ENCODE data around the gene LCN9. TPM values are rescaled to one million over a fixed set of nuclear protein-coding genes. Genes with fewer than 3 reads are reported as not detected.
"Not testable (repeated sequence)": the region's sequence is repeated elsewhere in the genome, so short reads cannot be mapped to it uniquely, and the experiment has no call there.

LCN9 gene
- polyA plus RNA-seq, 1 donor (not counting 4 experiments of a cell fraction or from before 2014, with no cell fraction given) = not detected

DNA sequence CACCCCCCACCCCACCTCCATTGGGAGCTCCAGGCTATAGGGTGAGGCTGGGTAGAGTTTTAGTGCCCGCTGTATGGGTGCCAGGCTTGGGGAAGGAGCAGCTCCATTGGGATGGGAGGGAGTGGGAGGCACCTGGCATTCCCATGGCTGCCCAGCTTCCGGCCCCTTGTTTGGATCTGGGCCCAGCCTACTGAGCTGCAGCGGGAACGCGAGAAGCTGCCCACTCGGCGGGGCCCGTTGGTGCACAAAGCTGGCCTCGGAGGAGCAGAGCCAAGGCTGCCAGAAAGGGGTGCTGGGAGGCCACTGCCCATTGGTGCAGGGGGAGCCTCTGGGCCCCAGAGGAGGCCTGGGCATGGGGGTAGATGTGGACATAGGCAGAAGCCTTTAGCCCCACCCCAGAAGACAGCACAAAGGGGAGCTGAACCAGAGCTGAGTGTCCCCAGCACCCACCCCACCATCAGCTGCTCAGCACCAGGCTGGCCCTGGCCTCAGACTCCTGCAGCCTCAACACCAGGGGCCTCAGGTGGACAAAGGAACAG is 4.4 kb downstream of the LCN9 start:
- no peak overlapping the region for H3K4me3 ChIP-seq (ENCODE audit: control insufficient read depth in 2 of 3, extremely low read depth in 1 of 3, insufficient read depth in 2 of 3, low read depth in 1 of 3, low read length in 3 of 3)
- H3K9me3 ChIP-seq (ENCODE audit: control insufficient read depth, low read depth, low read length) = no peaks in the 10 kb centered on the region
- DNase-seq (ENCODE audit: low read depth, low spot score) (no peak), FAIRE-seq (no peak)
- H3K9me1 ChIP-seq (ENCODE audit: control insufficient read depth, extremely low read depth, insufficient read depth, low read length) = no peaks in the 10 kb centered on the region
- H3K36me3 ChIP-seq (ENCODE audit: control insufficient read depth in 2 of 2, extremely low read depth in 1 of 2, insufficient read depth in 2 of 2, low read length in 2 of 2) = no peaks in the 10 kb centered on the region
- TF ChIP-seq EZH2 (IDR thresholded peaks at IDR 0.05; ENCODE audit: low read length) = no peak
- TF ChIP-seq, protein P1, sequence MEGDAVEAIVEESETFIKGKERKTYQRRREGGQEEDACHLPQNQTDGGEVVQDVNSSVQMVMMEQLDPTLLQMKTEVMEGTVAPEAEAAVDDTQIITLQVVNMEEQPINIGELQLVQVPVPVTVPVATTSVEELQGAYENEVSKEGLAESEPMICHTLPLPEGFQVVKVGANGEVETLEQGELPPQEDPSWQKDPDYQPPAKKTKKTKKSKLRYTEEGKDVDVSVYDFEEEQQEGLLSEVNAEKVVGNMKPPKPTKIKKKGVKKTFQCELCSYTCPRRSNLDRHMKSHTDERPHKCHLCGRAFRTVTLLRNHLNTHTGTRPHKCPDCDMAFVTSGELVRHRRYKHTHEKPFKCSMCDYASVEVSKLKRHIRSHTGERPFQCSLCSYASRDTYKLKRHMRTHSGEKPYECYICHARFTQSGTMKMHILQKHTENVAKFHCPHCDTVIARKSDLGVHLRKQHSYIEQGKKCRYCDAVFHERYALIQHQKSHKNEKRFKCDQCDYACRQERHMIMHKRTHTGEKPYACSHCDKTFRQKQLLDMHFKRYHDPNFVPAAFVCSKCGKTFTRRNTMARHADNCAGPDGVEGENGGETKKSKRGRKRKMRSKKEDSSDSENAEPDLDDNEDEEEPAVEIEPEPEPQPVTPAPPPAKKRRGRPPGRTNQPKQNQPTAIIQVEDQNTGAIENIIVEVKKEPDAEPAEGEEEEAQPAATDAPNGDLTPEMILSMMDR (optimal IDR thresholded peaks at IDR 0.05 in 1 of 3, IDR thresholded peaks at IDR 0.05 in 1 of 3, conservative IDR thresholded peaks at IDR 0.05 in 1 of 3; ENCODE audit: extremely low read depth in 1 of 3, insufficient read depth in 2 of 3, low read length in 3 of 3) = no peak
- no peak overlapping the region for H3K27ac ChIP-seq (ENCODE audit: control insufficient read depth, insufficient read depth, low read length)
- dilution Hi-C loops (cut with MboI; ENCODE audit: extremely low pct_ligation_motif_present, low sequenced_read_pairs) = no loop called here
- H4K20me1 ChIP-seq (ENCODE audit: control insufficient read depth, extremely low read depth, insufficient read depth, low read length) = no peaks in the 10 kb centered on the region
- H2AFZ ChIP-seq (ENCODE audit: control insufficient read depth, low read length) = no peak overlapping the region
- no peaks in the 10 kb centered on the region for H3K27me3 ChIP-seq (ENCODE audit: control insufficient read depth, extremely low read depth, insufficient read depth, low read length)
- H3K4me1 ChIP-seq (ENCODE audit: control insufficient read depth, extremely low read depth, insufficient read depth, low read length) = no peaks in the 10 kb centered on the region
- no peaks in the 10 kb centered on the region for H3K79me2 ChIP-seq (ENCODE audit: control insufficient read depth, insufficient read depth, low read length)
- no peak overlapping the region for H3K4me2 ChIP-seq (ENCODE audit: control insufficient read depth, extremely low read depth, insufficient read depth, low read depth, low read length)
- H3K9ac ChIP-seq (ENCODE audit: control insufficient read depth, extremely low read depth, insufficient read depth, low read length) = no peak overlapping the region

DNA sequence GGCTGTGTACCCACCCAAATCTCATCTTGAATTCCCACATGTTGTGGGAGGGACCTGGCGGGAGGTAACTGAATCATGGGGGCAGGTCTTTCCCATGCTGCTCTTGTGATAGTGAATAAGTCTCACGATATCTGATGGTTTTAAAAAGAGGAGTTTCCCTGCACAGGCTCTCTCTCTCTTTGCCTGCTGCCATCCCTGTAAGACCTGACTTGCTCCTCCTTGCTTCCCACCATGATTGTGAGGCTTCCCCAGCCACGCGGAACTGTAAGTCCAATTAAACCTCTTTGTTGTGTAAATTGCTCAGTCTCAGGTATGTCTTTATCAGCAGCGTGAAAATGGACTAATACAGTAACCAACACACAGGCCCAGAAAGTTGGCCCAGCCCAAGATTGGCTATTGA is 5.9 kb downstream of the LCN9 start:
- H3K4me1 ChIP-seq (ENCODE audit: control insufficient read depth, extremely low read depth, insufficient read depth, low read length); H3K27ac ChIP-seq (ENCODE audit: control insufficient read depth, insufficient read depth, low read length); DNase-seq (ENCODE audit: low read depth, low spot score); FAIRE-seq; dilution Hi-C loops (cut with MboI; ENCODE audit: extremely low pct_ligation_motif_present, low sequenced_read_pairs); H3K36me3 ChIP-seq (ENCODE audit: control insufficient read depth in 2 of 2, extremely low read depth in 1 of 2, insufficient read depth in 2 of 2, low read length in 2 of 2); H3K4me3 ChIP-seq (ENCODE audit: control insufficient read depth in 2 of 3, extremely low read depth in 1 of 3, insufficient read depth in 2 of 3, low read depth in 1 of 3, low read length in 3 of 3); H4K20me1 ChIP-seq (ENCODE audit: control insufficient read depth, extremely low read depth, insufficient read depth, low read length); H2AFZ ChIP-seq (ENCODE audit: control insufficient read depth, low read length); H3K27me3 ChIP-seq (ENCODE audit: control insufficient read depth, extremely low read depth, insufficient read depth, low read length); H3K4me2 ChIP-seq (ENCODE audit: control insufficient read depth, extremely low read depth, insufficient read depth, low read depth, low read length); H3K9me3 ChIP-seq (ENCODE audit: control insufficient read depth, low read depth, low read length); H3K9me1 ChIP-seq (ENCODE audit: control insufficient read depth, extremely low read depth, insufficient read depth, low read length); H3K9ac ChIP-seq (ENCODE audit: control insufficient read depth, extremely low read depth, insufficient read depth, low read length); H3K79me2 ChIP-seq (ENCODE audit: control insufficient read depth, insufficient read depth, low read length): not testable (repeated sequence)
